A549 (cell line): ENCODE data around the gene GAL.

Experiments
- CTCF ChIP-seq: fragments of >200 bp; sonication (Bioruptor Twin); formaldehyde crosslinking; IDR thresholded peaks from 3 replicates; pipeline ENCODE4 v1.5.1; 2016
- EP300 ChIP-seq, 2 experiments: fragments of >200 bp; sonication (Bioruptor Twin); formaldehyde crosslinking; IDR thresholded peaks; 2 replicates in 1 of 2; 3 replicates in 1 of 2; pipeline ENCODE4 v1.6.1; 2016 to 2017
- HDAC2 ChIP-seq: fragments of 200-600 bp; sonication (generic); IDR thresholded peaks from 2 replicates; pipeline ENCODE4 v1.6.1; 2016
- NR3C1 ChIP-seq: fragments of >200 bp; sonication (Bioruptor Twin); formaldehyde crosslinking; IDR thresholded peaks from 3 replicates; pipeline ENCODE4 v1.6.1; 2017
- POLR2A ChIP-seq: IDR thresholded peaks from 2 replicates; pipeline ENCODE4 v1.6.1; 2012; ENCODE audit warnings: mild to moderate bottlenecking, low read length
- POLR2AphosphoS2 ChIP-seq: conservative IDR thresholded peaks from 2 replicates; pipeline ENCODE4 v1.6.1; 2012; ENCODE audit warnings: low read length, improper control_type of control experiment, inconsistent platforms

DNA sequence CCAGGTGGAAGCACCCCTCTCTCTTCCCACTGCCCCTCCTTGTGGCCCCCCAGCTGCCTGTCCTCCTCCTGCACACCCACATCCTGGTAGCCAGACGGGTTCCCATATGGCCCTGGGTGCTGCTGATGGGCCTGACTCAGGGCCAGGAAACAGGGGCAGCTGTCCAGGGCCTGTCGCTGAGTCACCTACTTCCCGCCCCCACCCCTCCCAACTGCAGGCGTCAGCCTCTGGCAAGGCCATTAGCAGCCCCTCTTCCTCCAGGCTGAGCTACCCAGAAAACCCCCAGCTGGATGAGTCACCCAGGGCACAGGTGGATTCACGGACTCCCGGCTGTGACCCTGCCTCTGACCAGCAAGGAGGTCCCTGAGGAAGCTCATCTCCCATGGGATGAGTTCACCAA lies 6.9 kb upstream of the GAL start:
- no peak for TF ChIP-seq NR3C1
- TF ChIP-seq CTCF: no peak
- TF ChIP-seq EP300 (IDR thresholded peaks at IDR 0.05): no peak
- no peak for TF ChIP-seq POLR2AphosphoS2
- no peak for TF ChIP-seq HDAC2
- TF ChIP-seq POLR2A: no peak
